ENCODE measurements around the gene RBP2. TPM values are rescaled to one million over a fixed set of nuclear protein-coding genes. Genes with fewer than 3 reads are reported as not detected.
A peak's percentile ranks its signal among the peaks of the same experiment; 100 is the strongest.

RBP2 gene
- total RNA-seq, 1 donor from 2014 or later = not detected

GRCh38 chr3:139458348-139458747 is 18.0 kb downstream of the RBP2 start:
- no peak for DNase-seq (ENCODE audit: low read depth)
- FAIRE-seq = no peak
- no peak for TF ChIP-seq CTCF (IDR thresholded peaks at IDR 0.05; ENCODE audit: insufficient read depth, low read length, severe bottlenecking)
- no peaks in the 10 kb centered on the region for H3K27me3 ChIP-seq (ENCODE audit: control insufficient read depth, insufficient read depth, low read length)
- no peak overlapping the region for H3K4me3 ChIP-seq (ENCODE audit: low read depth, low read length)
- H3K36me3 ChIP-seq (ENCODE audit: control insufficient read depth, insufficient read depth, low read length) = no peaks in the 10 kb centered on the region

- H3K27me3 ChIP-seq (ENCODE audit: control insufficient read depth, insufficient read depth, low read length) = no peaks in the 10 kb centered on the region
- H3K36me3 ChIP-seq (ENCODE audit: control insufficient read depth, insufficient read depth, low read length) = no peaks in the 10 kb centered on the region
- no peak for TF ChIP-seq CTCF (IDR thresholded peaks at IDR 0.05; ENCODE audit: insufficient read depth, low read length, severe bottlenecking)
- no peak overlapping the region for H3K4me3 ChIP-seq (ENCODE audit: low read depth, low read length)
- FAIRE-seq (peak; percentile 73), DNase-seq (ENCODE audit: low read depth) (peak; percentile 86)
These were observed 19.2 kb downstream of the RBP2 start for GRCh38 chr3:139457066-139457465.

- no peaks in the 10 kb centered on the region for H3K36me3 ChIP-seq (ENCODE audit: control insufficient read depth, insufficient read depth, low read length)
- no peak for FAIRE-seq
- peak; percentile 77 for DNase-seq (ENCODE audit: low read depth)
- H3K27me3 ChIP-seq (ENCODE audit: control insufficient read depth, insufficient read depth, low read length) = no peaks in the 10 kb centered on the region
- no peak for TF ChIP-seq CTCF (IDR thresholded peaks at IDR 0.05; ENCODE audit: insufficient read depth, low read length, severe bottlenecking)
- H3K4me3 ChIP-seq (ENCODE audit: low read depth, low read length) = no peak overlapping the region
These were observed 19.9 kb downstream of the RBP2 start for GRCh38 chr3:139456386-139456785.

- peak; percentile 16 for DNase-seq (ENCODE audit: low read depth)
- Histone ChIP-seq H3K27me3 (ENCODE audit: control insufficient read depth, insufficient read depth, low read length) (no peaks in the 10 kb centered on the region), H3K4me3 (ENCODE audit: low read depth, low read length) (no peak overlapping the region), H3K36me3 (ENCODE audit: control insufficient read depth, insufficient read depth, low read length) (no peaks in the 10 kb centered on the region)
- FAIRE-seq = peak; percentile 7
- no peak for TF ChIP-seq CTCF (IDR thresholded peaks at IDR 0.05; ENCODE audit: insufficient read depth, low read length, severe bottlenecking)
These were observed 20.5 kb downstream of the RBP2 start for GRCh38 chr3:139455855-139456254.

- H3K4me3 ChIP-seq (ENCODE audit: low read depth, low read length) = no peak overlapping the region
- no peak for FAIRE-seq
- no peak for DNase-seq (ENCODE audit: low read depth)
- TF ChIP-seq CTCF (IDR thresholded peaks at IDR 0.05; ENCODE audit: insufficient read depth, low read length, severe bottlenecking) = no peak
- H3K27me3 ChIP-seq (ENCODE audit: control insufficient read depth, insufficient read depth, low read length) = no peaks in the 10 kb centered on the region
- H3K36me3 ChIP-seq (ENCODE audit: control insufficient read depth, insufficient read depth, low read length) = no peaks in the 10 kb centered on the region
These were observed 21.1 kb downstream of the RBP2 start for GRCh38 chr3:139455206-139455605.

GRCh38 chr3:139454346-139454745 is 22.0 kb downstream of the RBP2 start:
- no peak for DNase-seq (ENCODE audit: low read depth)
- FAIRE-seq = peak; percentile 77
- Histone ChIP-seq H3K36me3 (ENCODE audit: control insufficient read depth, insufficient read depth, low read length) (no peaks in the 10 kb centered on the region), H3K27me3 (ENCODE audit: control insufficient read depth, insufficient read depth, low read length) (no peaks in the 10 kb centered on the region), H3K4me3 (ENCODE audit: low read depth, low read length) (no peak overlapping the region)
- TF ChIP-seq CTCF (IDR thresholded peaks at IDR 0.05; ENCODE audit: insufficient read depth, low read length, severe bottlenecking) = no peak
